Cardiac fibroblast (primary cell): ENCODE measurements around the gene ADGRL3.

Source experiments
- DNase-seq, 2 donors: peaks; one replicate each; pipeline versions ENCODE4 v3.0.0 to v3.0.0-alpha.2; 2010; ENCODE audit warnings: low read depth in 2 of 2
- H3K4me3 ChIP-seq, 2 donors: replicated peaks in 1 of 2; 1 replicate in 1 of 2; 2 replicates in 1 of 2; pipeline ENCODE4 v1.5.1; 2011; ENCODE audit warnings: low read depth in 2 of 2, low read length in 2 of 2, mild to moderate bottlenecking in 2 of 2, moderate library complexity in 1 of 2
- CTCF ChIP-seq: IDR thresholded peaks from one replicate; pipeline ENCODE4 v1.5.1; 2011; ENCODE audit warnings: low read depth, mild to moderate bottlenecking, low read length, inconsistent platforms

ADGRL3 gene

DNA sequence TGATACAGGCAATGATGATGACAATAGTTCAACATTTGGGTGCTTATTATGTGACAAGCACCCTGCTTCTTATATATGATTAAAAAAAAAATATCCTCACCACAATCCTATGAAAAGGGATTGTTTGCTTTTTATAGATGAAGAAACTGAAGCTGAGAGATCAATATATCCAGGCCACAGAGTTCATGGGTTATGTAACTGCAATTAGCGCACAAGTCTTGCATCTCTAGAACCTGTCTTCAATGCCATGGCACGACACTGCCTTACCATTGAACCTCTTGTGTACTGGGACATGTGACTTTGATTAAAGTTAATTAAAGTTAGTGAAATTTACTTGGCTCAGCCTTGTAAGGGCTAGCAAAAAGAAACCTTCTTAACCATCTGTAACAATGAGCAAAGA, 599.7 kb downstream of the ADGRL3 start:
- TF ChIP-seq CTCF, result no peak
- DNase-seq, result no peak
- no peak overlapping the region for H3K4me3 ChIP-seq

DNA sequence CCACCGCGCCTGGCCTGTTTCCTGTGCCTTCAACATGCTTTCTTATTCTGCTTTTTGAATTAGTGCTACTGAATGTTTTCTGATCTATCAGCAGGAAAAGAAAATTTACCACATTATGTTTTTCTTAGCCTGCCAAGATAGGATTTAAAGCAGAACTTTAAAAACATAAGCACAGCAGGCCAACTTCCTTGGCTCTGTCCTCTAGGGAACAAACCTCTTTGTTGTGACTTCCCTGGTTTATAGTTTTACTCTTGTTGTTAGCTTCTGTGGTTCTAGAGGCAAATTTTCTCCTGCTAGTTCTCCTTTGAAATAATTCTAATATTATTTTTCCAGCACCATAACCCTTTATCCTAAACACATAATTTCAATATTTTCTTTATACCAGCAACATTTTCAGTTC, 605.1 kb downstream of the ADGRL3 start:
- H3K4me3 ChIP-seq, result no peak overlapping the region
- no peak for DNase-seq
- TF ChIP-seq CTCF, result no peak

DNA sequence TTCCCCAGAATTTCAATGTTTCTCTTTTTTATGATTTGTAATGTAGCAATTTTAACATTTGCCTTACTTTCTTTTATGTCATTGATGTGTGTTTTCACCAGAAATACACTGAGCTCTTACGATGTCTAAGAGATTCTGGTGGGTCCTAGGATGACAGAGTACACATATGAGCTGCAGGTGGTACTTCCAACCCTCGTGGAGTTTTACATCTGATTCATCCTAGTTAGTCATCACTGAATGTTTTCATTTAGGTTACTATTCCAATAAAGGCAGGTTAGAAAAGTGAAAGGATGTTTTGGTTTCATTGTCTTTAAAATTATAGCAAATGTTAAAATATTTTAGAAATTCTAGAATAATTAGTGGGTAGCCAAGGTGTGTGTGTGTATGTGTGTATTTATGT, 605.9 kb downstream of the ADGRL3 start:
- TF ChIP-seq CTCF, result no peak

GRCh38 chr4:61812171-61812570, 612.0 kb downstream of the ADGRL3 start:
- H3K4me3 ChIP-seq, result no peak overlapping the region
- no peak for TF ChIP-seq CTCF
- DNase-seq, result no peak

More for the DNA sequence above, 605.9 kb downstream of the ADGRL3 start:
- peak in 1 of 2 donors; percentile 15 for DNase-seq
- H3K4me3 ChIP-seq, result no peak overlapping the region

DNA sequence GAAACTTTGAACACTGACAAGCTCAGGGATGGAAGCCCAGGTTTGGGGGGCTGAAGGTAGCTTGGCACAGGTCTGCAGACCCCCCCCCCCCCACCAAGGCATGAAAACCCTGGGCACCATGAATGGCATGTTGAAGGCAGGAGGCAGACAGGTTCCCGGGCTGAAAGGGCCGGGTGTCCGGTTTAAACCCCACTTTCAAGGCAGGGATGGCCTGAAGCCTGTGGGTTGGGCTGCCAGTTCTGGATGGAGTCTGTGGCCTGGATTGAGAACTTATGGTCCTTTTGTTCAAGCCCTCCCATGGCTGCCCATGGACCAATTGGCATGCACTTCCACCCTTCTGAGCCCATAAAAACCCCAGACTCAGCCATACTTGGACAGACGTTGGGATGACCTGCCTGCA, 616.9 kb downstream of the ADGRL3 start:
- no peak for DNase-seq
- TF ChIP-seq CTCF, result no peak
- no peak overlapping the region for H3K4me3 ChIP-seq

GRCh38 chr4:61820136-61820535, 620.0 kb downstream of the ADGRL3 start:
- TF ChIP-seq CTCF, result no peak
- DNase-seq, result no peak
- no peak overlapping the region for H3K4me3 ChIP-seq

GRCh38 chr4:61824454-61824853, 624.3 kb downstream of the ADGRL3 start:
- no peak overlapping the region for H3K4me3 ChIP-seq
- TF ChIP-seq CTCF, result no peak
- DNase-seq, result no peak
